HepG2 (cell line): Measurements from ENCODE around the gene MRPL14. TPM values are rescaled to one million over a fixed set of nuclear protein-coding genes. Genes with fewer than 3 reads are reported as not detected.

ENCODE experiments used
- HMG20B ChIP-seq: conservative IDR thresholded peaks from 2 replicates; pipeline ENCODE4 v1.6.1; 2016; ENCODE audit warnings: missing genetic modification reagents, missing compliant biosample characterization
- ISL2 ChIP-seq: sonication (generic); formaldehyde crosslinking; IDR thresholded peaks from 2 replicates; pipeline ENCODE4 v1.5.0; 2020; ENCODE audit warnings: missing genetic modification reagents
- NBN ChIP-seq: fragments of 450-650 bp; conservative IDR thresholded peaks from 2 replicates; pipeline ENCODE4 v1.6.1; 2017
- NFIC ChIP-seq: IDR thresholded peaks from 2 replicates; pipeline ENCODE4 v1.6.1; 2012; ENCODE audit warnings: mild to moderate bottlenecking, low read length, inconsistent platforms
- STAG1 ChIP-seq: sonication (generic); formaldehyde crosslinking; IDR thresholded peaks from 2 replicates; pipeline ENCODE4 v1.4.0; 2020; ENCODE audit warnings: missing genetic modification reagents
- ZFP41 ChIP-seq: sonication (generic); formaldehyde crosslinking; IDR thresholded peaks from 2 replicates; pipeline ENCODE4 v1.4.0; 2020; ENCODE audit warnings: mild to moderate bottlenecking, missing genetic modification reagents, borderline replicate concordance
- ZMYM3 ChIP-seq: sonication (generic); formaldehyde crosslinking; IDR thresholded peaks from 2 replicates; pipeline ENCODE4 v1.5.1; 2020; ENCODE audit warnings: mild to moderate bottlenecking, missing genetic modification reagents
- polyA plus RNA-seq, 8 experiments: library from polyadenylated mRNA; depleted of rRNA in 3 of 8; stranded (reverse) in 7 of 8; unstranded in 1 of 8; fragments of >200 nt; fragmentation: Illumina TruSeq in 4 of 8; extraction: Trizol in 4 of 8; gene quantifications; 2 replicates each; pipeline versions ENCODE4 v1.2.1 to v1.2.3, GENCODE V29; 2011 to 2016; ENCODE audit warnings: low read depth in 4 of 8, missing spikeins in 1 of 8, mixed read lengths in 1 of 8; ENCODE audit not compliant: insufficient read depth in 1 of 8
- total RNA-seq, 5 experiments: library from RNA; depleted of rRNA; stranded (reverse); fragments of >200 nt; fragmentation: Illumina TruSeq; extraction: Trizol; gene quantifications; 2 replicates each; pipeline ENCODE4 v1.2.3, GENCODE V29; 2016; ENCODE audit warnings: low read depth in 1 of 5
- TF ChIP-seq, protein P1 (sequence below): sonication (generic); formaldehyde crosslinking; IDR thresholded peaks from 2 replicates; pipeline ENCODE4 v1.5.1; 2020; ENCODE audit warnings: mild to moderate bottlenecking, missing genetic modification reagents, borderline replicate concordance
- TF ChIP-seq, protein P2 (sequence below): sonication (generic); formaldehyde crosslinking; IDR thresholded peaks from 2 replicates; pipeline ENCODE4 v1.5.1; 2020; ENCODE audit warnings: missing genetic modification reagents, mild to moderate bottlenecking, borderline replicate concordance
- TF ChIP-seq, protein P3 (sequence below): sonication (generic); formaldehyde crosslinking; IDR thresholded peaks from 2 replicates; pipeline ENCODE4 v1.4.0; 2020; ENCODE audit warnings: missing genetic modification reagents
- TF ChIP-seq, protein P4 (sequence below): sonication (generic); formaldehyde crosslinking; IDR thresholded peaks from 2 replicates; pipeline ENCODE4 v1.4.0; 2020; ENCODE audit warnings: missing genetic modification reagents
- TF ChIP-seq, protein P5 (sequence below), 2 experiments: sonication (generic) in 1 of 2; formaldehyde crosslinking in 1 of 2; IDR thresholded peaks; 2 replicates each; pipeline versions ENCODE4 v1.4.0 to v1.6.1; 2018 to 2020; ENCODE audit warnings: missing genetic modification reagents in 2 of 2, borderline replicate concordance in 1 of 2, low read depth in 1 of 2, mild to moderate bottlenecking in 1 of 2, missing biosample characterization in 1 of 2

Gene MRPL14
- total and polyA plus RNA-seq, 2 of the 13 experiments (the other 11 are each of a cell fraction or from before 2014, with no cell fraction given): 157 to 178 TPM

DNA sequence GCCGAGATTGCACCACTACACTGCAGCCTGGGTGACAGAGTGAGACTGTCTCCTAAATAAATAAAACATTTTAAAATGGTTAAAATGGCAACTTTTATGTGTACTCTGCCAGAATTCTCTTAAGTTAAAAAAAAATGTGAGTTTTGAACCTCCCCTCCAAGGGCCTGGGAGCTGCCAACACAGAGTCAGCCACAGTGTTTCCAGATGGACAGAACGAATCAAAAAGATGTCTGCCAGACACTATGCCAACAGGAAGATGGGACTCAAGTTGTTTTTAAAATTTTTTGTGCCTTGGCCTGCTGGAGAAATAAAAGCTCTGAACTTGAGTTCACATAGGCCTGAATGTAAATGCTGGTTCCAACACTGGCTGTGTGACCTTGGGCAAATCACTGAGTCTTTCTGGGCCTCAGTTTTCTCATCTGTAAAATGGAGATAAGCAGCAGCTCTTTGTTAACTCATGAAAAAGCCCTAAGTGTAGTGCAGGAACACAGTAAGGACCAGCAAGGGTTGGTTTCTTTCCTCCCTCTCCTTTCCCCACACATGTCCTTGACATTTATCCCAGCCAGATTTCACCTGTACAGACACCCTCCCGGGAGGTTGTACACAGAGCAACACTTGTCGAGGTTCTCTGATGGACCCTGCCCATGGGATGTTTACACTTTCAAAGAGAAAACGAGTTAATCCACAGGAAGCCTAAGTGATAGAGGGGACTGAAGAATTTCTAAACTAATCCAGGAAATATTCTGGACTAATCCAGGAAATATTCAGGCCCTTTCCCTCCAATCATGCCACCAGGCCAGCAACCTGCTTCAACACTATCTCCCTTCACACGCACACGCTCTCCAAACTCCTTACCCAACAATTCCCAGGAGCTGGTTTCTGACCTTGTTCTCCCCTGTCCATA, 35.0 kb downstream of the MRPL14 start (continued):
- TF ChIP-seq, protein P1, sequence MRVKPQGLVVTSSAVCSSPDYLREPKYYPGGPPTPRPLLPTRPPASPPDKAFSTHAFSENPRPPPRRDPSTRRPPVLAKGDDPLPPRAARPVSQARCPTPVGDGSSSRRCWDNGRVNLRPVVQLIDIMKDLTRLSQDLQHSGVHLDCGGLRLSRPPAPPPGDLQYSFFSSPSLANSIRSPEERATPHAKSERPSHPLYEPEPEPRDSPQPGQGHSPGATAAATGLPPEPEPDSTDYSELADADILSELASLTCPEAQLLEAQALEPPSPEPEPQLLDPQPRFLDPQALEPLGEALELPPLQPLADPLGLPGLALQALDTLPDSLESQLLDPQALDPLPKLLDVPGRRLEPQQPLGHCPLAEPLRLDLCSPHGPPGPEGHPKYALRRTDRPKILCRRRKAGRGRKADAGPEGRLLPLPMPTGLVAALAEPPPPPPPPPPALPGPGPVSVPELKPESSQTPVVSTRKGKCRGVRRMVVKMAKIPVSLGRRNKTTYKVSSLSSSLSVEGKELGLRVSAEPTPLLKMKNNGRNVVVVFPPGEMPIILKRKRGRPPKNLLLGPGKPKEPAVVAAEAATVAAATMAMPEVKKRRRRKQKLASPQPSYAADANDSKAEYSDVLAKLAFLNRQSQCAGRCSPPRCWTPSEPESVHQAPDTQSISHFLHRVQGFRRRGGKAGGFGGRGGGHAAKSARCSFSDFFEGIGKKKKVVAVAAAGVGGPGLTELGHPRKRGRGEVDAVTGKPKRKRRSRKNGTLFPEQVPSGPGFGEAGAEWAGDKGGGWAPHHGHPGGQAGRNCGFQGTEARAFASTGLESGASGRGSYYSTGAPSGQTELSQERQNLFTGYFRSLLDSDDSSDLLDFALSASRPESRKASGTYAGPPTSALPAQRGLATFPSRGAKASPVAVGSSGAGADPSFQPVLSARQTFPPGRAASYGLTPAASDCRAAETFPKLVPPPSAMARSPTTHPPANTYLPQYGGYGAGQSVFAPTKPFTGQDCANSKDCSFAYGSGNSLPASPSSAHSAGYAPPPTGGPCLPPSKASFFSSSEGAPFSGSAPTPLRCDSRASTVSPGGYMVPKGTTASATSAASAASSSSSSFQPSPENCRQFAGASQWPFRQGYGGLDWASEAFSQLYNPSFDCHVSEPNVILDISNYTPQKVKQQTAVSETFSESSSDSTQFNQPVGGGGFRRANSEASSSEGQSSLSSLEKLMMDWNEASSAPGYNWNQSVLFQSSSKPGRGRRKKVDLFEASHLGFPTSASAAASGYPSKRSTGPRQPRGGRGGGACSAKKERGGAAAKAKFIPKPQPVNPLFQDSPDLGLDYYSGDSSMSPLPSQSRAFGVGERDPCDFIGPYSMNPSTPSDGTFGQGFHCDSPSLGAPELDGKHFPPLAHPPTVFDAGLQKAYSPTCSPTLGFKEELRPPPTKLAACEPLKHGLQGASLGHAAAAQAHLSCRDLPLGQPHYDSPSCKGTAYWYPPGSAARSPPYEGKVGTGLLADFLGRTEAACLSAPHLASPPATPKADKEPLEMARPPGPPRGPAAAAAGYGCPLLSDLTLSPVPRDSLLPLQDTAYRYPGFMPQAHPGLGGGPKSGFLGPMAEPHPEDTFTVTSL: peak; percentile 94; the same call in 1 of the 2 replicates
- TF ChIP-seq ZMYM3 (CRISPR knock-in tag) (peak; percentile 100), NFIC (peak; percentile 85; the same call in 1 of the 2 replicates), HMG20B (CRISPR knock-in tag) (peak; percentile 82; the same call in 1 of the 2 replicates), NBN (no peak), ISL2 (CRISPR knock-in tag) (peak; percentile 89), STAG1 (CRISPR knock-in tag) (peak; percentile 5; the same call in 1 of the 2 replicates), ZFP41 (no peak)
- TF ChIP-seq, protein P2, sequence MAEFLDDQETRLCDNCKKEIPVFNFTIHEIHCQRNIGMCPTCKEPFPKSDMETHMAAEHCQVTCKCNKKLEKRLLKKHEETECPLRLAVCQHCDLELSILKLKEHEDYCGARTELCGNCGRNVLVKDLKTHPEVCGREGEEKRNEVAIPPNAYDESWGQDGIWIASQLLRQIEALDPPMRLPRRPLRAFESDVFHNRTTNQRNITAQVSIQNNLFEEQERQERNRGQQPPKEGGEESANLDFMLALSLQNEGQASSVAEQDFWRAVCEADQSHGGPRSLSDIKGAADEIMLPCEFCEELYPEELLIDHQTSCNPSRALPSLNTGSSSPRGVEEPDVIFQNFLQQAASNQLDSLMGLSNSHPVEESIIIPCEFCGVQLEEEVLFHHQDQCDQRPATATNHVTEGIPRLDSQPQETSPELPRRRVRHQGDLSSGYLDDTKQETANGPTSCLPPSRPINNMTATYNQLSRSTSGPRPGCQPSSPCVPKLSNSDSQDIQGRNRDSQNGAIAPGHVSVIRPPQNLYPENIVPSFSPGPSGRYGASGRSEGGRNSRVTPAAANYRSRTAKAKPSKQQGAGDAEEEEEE (CRISPR knock-in tag): no peak
- TF ChIP-seq, protein P3, sequence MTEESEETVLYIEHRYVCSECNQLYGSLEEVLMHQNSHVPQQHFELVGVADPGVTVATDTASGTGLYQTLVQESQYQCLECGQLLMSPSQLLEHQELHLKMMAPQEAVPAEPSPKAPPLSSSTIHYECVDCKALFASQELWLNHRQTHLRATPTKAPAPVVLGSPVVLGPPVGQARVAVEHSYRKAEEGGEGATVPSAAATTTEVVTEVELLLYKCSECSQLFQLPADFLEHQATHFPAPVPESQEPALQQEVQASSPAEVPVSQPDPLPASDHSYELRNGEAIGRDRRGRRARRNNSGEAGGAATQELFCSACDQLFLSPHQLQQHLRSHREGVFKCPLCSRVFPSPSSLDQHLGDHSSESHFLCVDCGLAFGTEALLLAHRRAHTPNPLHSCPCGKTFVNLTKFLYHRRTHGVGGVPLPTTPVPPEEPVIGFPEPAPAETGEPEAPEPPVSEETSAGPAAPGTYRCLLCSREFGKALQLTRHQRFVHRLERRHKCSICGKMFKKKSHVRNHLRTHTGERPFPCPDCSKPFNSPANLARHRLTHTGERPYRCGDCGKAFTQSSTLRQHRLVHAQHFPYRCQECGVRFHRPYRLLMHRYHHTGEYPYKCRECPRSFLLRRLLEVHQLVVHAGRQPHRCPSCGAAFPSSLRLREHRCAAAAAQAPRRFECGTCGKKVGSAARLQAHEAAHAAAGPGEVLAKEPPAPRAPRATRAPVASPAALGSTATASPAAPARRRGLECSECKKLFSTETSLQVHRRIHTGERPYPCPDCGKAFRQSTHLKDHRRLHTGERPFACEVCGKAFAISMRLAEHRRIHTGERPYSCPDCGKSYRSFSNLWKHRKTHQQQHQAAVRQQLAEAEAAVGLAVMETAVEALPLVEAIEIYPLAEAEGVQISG (CRISPR knock-in tag): peak; percentile 80
- TF ChIP-seq, protein P4, sequence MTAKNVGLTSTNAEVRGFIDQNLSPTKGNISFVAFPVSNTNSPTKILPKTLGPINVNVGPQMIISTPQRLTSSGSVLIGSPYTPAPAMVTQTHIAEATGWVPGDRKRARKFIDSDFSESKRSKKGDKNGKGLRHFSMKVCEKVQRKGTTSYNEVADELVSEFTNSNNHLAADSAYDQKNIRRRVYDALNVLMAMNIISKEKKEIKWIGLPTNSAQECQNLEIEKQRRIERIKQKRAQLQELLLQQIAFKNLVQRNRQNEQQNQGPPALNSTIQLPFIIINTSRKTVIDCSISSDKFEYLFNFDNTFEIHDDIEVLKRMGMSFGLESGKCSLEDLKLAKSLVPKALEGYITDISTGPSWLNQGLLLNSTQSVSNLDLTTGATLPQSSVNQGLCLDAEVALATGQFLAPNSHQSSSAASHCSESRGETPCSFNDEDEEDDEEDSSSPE (CRISPR knock-in tag): no peak; the same call in 1 of the 2 replicates
- TF ChIP-seq, protein P5, sequence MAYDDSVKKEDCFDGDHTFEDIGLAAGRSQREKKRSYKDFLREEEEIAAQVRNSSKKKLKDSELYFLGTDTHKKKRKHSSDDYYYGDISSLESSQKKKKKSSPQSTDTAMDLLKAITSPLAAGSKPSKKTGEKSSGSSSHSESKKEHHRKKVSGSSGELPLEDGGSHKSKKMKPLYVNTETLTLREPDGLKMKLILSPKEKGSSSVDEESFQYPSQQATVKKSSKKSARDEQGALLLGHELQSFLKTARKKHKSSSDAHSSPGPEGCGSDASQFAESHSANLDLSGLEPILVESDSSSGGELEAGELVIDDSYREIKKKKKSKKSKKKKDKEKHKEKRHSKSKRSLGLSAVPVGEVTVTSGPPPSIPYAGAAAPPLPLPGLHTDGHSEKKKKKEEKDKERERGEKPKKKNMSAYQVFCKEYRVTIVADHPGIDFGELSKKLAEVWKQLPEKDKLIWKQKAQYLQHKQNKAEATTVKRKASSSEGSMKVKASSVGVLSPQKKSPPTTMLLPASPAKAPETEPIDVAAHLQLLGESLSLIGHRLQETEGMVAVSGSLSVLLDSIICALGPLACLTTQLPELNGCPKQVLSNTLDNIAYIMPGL (CRISPR knock-in tag; IDR thresholded peaks at IDR 0.05; ENCODE audit: borderline replicate concordance in 1 of 2, low read depth in 1 of 2): peak; percentile 3 to 59; a peak in 1 of 4 replicates
